HG03457 (cell line): Measurements from ENCODE around the gene C1orf87.

Experiments
- ATAC-seq: cut with Tn5 transposase; IDR thresholded peaks from one replicate; pipeline ENCODE4 v1.9.1; 2021; ENCODE audit warnings: moderate number of reproducible peaks; ENCODE audit not compliant: unreplicated experiment

Gene C1orf87

GRCh38 chr1:60063561-60063960 is 10.0 kb downstream of the C1orf87 start:
- no peak for ATAC-seq

- no peak for ATAC-seq
Measured at GRCh38 chr1:60059468-60059867, 14.1 kb downstream of the C1orf87 start.

- no peak for ATAC-seq
Measured at GRCh38 chr1:60055336-60055735, 18.2 kb downstream of the C1orf87 start.

GRCh38 chr1:60054374-60054773 is 19.2 kb downstream of the C1orf87 start:
- ATAC-seq = no peak

- no peak for ATAC-seq
Measured at GRCh38 chr1:60052601-60053000, 21.0 kb downstream of the C1orf87 start.

GRCh38 chr1:60051191-60051590 is 22.4 kb downstream of the C1orf87 start:
- no peak for ATAC-seq

GRCh38 chr1:60049188-60049587 is 24.4 kb downstream of the C1orf87 start:
- no peak for ATAC-seq

GRCh38 chr1:60044881-60045280 is 28.7 kb downstream of the C1orf87 start:
- ATAC-seq = no peak

- no peak for ATAC-seq
Measured at GRCh38 chr1:60041783-60042182, 31.8 kb downstream of the C1orf87 start.

GRCh38 chr1:60037669-60038068 is 35.9 kb downstream of the C1orf87 start:
- ATAC-seq = no peak

GRCh38 chr1:60036856-60037460 is 36.6 kb downstream of the C1orf87 start:
- ATAC-seq = no peak

GRCh38 chr1:60035921-60036320 is 37.6 kb downstream of the C1orf87 start:
- no peak for ATAC-seq

- ATAC-seq = no peak
Measured at GRCh38 chr1:60034999-60035398, 38.6 kb downstream of the C1orf87 start.

GRCh38 chr1:60033066-60033465 is 40.5 kb downstream of the C1orf87 start:
- ATAC-seq = no peak

- no peak for ATAC-seq
Measured at GRCh38 chr1:60031146-60031545, 42.4 kb downstream of the C1orf87 start.

GRCh38 chr1:60025552-60025951 is 48.0 kb downstream of the C1orf87 start:
- no peak for ATAC-seq

GRCh38 chr1:60017508-60018205 is 55.9 kb downstream of the C1orf87 start:
- no peak for ATAC-seq

- ATAC-seq = no peak
Measured at GRCh38 chr1:60010690-60011089, 62.9 kb downstream of the C1orf87 start.

GRCh38 chr1:60008500-60008899 is 65.1 kb downstream of the C1orf87 start:
- ATAC-seq = no peak

- no peak for ATAC-seq
Measured at GRCh38 chr1:60000625-60001024, 72.9 kb downstream of the C1orf87 start.

GRCh38 chr1:59999746-60000145 is 73.8 kb downstream of the C1orf87 start:
- no peak for ATAC-seq

GRCh38 chr1:59999006-59999405 is 74.6 kb downstream of the C1orf87 start:
- no peak for ATAC-seq
